HG03095 (cell line): ENCODE measurements around the gene SNED1.

Experiments used
- ATAC-seq: cut with Tn5 transposase; IDR thresholded peaks from one replicate; pipeline ENCODE4 v1.9.1; 2021; ENCODE audit warnings: moderate library complexity; ENCODE audit not compliant: unreplicated experiment

Gene SNED1

GRCh38 chr2:241066171-241066892 is 67.9 kb downstream of the SNED1 start:
- ATAC-seq, result no peak

- ATAC-seq, result no peak
Observed at GRCh38 chr2:241066893-241067341, 68.5 kb downstream of the SNED1 start.

- ATAC-seq, result no peak
Observed at GRCh38 chr2:241067501-241068135, 69.2 kb downstream of the SNED1 start.

DNA sequence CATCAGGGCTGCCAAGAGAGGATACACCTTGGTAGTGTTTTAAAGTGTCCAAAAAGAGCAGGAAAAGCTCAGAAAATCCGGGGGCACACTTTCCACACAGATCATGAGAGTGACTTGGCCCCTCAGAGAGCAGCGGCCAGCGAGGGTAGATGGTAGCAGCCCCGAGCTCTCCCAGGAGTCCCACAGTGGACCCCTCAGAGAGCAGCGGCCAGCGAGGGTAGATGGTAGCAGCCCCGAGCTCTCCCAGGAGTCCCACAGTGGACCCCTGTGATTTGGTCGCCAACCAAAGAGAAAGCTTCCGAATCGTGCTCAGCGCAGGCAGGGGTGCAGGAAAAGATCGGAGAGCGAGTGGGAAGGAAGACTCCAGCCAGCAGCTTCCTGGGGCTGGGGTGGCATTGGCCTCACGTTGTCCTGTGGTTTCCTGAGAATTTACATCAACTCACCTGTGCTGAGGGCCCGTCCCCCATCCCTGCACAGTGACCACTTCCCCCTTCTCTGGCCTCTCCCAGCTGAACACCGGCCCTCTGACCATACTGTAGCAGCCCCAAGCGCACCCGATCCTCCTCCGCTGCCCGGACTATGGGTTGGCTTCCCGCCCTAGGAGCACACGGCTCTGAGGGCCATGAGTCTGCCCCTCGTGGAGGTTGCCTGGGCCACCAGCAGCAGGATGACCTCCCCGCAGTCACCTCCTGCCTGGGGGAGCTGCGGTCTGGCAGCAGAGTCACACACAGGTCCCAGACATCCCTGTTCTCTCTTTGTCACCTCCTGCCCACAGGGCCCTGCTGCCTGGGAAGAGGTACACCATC is 69.9 kb downstream of the SNED1 start:
- ATAC-seq, result no peak

GRCh38 chr2:241068942-241069810 is 70.8 kb downstream of the SNED1 start:
- no peak for ATAC-seq

- ATAC-seq, result no peak
Observed at GRCh38 chr2:241069821-241070281, 71.4 kb downstream of the SNED1 start.

DNA sequence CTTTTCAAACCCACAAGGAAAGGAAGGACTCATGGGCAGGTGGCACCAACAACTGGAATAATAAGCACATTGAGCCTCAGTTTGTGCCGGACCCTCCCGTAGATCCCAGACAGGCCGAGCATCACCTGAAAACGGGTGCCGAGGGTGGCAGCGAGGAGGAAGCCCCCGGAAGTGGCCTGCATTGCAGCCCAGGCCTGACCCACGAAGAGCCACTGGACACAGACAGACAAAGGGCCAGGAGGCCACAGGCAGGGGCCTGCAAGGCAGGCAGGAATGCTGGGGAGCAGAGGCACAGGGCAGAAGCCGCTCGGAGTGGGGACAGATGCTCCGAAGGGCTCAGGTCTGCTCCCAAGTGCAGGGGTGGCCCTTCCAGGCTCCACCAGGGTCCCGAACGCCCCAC is 71.9 kb downstream of the SNED1 start:
- no peak for ATAC-seq

- ATAC-seq, result no peak
Observed at GRCh38 chr2:241070811-241071676, 72.6 kb downstream of the SNED1 start.

DNA sequence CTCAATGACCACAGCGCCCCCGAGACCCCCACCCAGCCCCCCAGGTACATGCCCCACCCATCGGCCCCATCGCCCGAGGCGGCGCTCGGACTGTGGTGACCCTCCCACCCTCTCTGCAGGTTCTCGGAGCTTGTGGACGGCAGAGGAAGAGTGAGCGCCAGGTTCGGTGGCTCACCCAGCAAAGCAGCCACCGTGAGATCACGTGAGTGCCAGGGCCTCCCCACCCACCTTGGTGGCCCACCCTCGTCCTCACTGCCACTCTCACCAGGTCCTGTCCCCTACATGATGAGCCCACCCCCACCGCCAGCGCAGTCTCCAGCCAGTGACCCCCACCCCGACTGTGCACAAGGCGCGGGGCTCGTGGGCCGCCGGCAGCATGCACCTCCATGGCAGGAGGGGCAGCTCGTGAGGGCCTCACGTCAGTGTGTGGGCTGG is 73.3 kb downstream of the SNED1 start:
- no peak for ATAC-seq

DNA sequence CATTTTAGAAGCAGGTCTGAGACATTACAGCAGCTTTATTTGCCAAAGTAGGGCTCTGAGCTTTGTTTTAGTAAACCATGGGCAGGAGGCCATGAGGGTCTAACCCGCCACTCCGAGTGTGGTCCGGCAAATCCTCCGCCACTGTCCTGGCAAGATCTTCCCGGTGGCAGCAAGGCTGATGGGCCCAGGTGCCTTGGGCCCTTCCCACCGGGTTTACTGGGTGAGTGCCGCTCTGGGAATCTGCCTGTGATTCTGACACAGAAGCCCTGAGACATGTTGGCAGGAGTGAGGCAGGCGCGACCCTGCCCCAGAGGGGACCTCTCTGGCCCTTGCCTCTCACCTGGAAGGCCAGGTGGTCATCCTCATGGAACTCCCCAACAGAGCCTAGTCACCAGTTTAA is 73.7 kb downstream of the SNED1 start:
- no peak for ATAC-seq

- ATAC-seq, result no peak
Observed at GRCh38 chr2:241072553-241073165, 74.2 kb downstream of the SNED1 start.

GRCh38 chr2:241073166-241074064 is 75.0 kb downstream of the SNED1 start:
- ATAC-seq, result no peak

DNA sequence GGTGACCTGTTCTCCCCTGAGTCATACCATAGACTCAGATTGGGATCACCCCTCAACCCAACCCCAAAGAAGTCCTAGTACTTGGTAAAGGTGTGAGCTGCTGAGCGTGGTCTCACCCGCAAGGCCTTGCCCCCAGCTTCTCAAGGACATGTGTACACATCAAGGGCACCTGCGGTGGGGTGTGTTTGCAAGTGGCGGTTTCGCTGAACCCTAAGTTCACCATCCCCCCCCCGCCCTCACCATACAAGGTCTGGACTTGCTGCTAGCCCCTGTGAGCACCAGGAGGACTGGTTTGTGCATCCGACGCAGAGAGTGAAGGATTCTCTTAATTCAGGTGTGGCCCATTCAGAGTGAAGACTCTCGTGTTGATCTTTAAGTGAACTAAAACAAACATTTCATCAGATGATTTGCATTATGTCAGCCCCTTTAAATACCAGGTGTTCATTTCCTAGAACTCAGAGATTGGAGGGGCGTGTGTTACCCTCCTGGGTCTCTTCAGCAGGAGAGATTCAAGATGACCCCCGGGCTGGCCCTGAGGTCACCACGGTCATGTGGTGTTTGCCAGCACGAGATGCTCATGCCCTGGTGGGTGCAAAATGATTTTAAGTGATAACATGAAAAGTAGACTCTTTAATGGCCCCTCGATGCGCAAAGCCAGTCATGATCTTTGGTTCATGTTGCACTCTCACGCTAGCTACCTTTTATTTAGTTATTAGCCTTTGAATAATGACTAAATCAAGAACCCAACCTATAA is 75.8 kb downstream of the SNED1 start:
- ATAC-seq, result no peak

- no peak for ATAC-seq
Observed at GRCh38 chr2:241074901-241075540, 76.6 kb downstream of the SNED1 start.

- no peak for ATAC-seq
Observed at GRCh38 chr2:241080405-241081189, 82.2 kb downstream of the SNED1 start.

DNA sequence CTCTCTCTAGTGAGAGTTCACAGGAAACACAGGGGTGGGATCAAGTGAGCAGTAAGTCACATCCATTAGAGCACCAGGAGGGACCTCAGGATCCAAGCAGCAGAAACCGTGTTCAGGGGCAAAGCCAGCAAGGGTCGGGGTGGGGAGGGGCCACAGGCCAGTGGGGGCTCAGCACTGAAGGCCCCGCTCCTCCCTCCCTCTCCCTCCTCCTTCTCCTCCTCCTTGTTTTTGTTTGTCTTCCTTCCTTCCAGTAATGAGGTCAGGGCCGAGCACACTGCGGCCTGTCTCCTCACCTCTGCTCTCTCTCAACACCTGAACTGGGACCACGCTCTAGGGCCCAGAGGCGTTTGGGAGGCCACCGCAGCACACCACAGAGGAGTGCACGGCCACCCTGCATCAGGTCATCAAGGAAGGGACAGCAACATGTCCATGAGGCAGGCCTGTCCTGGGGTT is 82.8 kb downstream of the SNED1 start:
- no peak for ATAC-seq
